BJ (cell line): ENCODE results near the gene MRPL18. TPM values are rescaled to one million over a fixed set of nuclear protein-coding genes. Genes with fewer than 3 reads are reported as not detected.

Source experiments
- CTCF ChIA-PET: fragments of 350-600 bp; formaldehyde crosslinking; extraction: SDS; loops from one replicate; lab custom pipeline; 2021; ENCODE audit warnings: antibody characterized with exemption, inconsistent platforms; lab: Yijun Ruan, JAX
- POLR2A ChIA-PET: fragments of 300-600 bp; sonication (Branson Sonifier 250); formaldehyde crosslinking; extraction: SDS; loops from one replicate; lab custom pipeline; 2021; ENCODE audit warnings: antibody characterized with exemption; lab: Charles Lee
- DNase-seq: peaks from one replicate; pipeline ENCODE4 v3.0.0-alpha.2; 2011; ENCODE audit warnings: low read depth
- H3K27me3 ChIP-seq: 2 replicates; pipeline ENCODE4 v1.6.0; 2011; ENCODE audit warnings: low read length; ENCODE audit not compliant: control insufficient read depth, insufficient read depth
- H3K36me3 ChIP-seq: 2 replicates; pipeline ENCODE4 v1.5.1; 2011; ENCODE audit warnings: low read length; ENCODE audit not compliant: control insufficient read depth, insufficient read depth
- H3K4me3 ChIP-seq: 2 replicates; pipeline ENCODE4 v1.5.1; 2011; ENCODE audit warnings: low read depth, mild to moderate bottlenecking, control low read depth, low read length
- polyA plus RNA-seq: library from polyadenylated mRNA; depleted of rRNA; stranded (reverse); fragments of >200 nt; gene quantifications from 2 replicates; pipeline ENCODE4 v1.2.3, GENCODE V29; 2011
- TF ChIP-seq, protein P1 (sequence below): IDR thresholded peaks from 2 replicates; pipeline ENCODE4 v1.5.1; 2011; ENCODE audit warnings: low read depth, mild to moderate bottlenecking, control low read depth, inconsistent platforms, low read length, moderate library complexity; ENCODE audit not compliant: insufficient read depth

MRPL18 gene
- polyA plus RNA-seq, 1 experiment = 83.6 TPM

DNA sequence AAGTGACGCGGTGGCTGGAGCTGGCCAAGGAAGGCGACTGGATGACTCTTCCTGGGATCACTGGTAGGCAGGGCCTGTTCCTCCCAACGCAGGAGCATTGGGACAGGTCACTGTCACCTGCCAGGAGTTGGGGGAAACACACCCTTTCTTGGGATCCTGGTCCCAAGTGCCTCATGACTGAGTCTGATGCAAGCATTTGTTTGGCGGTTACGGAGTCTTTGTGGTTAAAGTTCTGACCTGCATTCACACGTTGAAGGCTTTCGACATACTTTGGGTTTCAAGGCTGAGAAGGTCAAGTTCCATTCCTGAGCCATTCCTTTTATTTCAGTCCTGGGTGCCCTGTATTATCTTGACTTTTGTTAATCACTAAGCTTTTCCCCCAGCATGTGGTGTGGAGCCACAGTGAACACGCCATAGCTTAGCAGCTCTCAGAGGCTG, 15.8 kb downstream of the MRPL18 start:
- TF ChIP-seq, protein P1, sequence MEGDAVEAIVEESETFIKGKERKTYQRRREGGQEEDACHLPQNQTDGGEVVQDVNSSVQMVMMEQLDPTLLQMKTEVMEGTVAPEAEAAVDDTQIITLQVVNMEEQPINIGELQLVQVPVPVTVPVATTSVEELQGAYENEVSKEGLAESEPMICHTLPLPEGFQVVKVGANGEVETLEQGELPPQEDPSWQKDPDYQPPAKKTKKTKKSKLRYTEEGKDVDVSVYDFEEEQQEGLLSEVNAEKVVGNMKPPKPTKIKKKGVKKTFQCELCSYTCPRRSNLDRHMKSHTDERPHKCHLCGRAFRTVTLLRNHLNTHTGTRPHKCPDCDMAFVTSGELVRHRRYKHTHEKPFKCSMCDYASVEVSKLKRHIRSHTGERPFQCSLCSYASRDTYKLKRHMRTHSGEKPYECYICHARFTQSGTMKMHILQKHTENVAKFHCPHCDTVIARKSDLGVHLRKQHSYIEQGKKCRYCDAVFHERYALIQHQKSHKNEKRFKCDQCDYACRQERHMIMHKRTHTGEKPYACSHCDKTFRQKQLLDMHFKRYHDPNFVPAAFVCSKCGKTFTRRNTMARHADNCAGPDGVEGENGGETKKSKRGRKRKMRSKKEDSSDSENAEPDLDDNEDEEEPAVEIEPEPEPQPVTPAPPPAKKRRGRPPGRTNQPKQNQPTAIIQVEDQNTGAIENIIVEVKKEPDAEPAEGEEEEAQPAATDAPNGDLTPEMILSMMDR = no peak
- no peak overlapping the region for H3K4me3 ChIP-seq
- ChIA-PET CTCF (no interaction called here), POLR2A (no interaction called here)
- DNase-seq = no peak
- H3K27me3 ChIP-seq = no peaks in the 10 kb centered on the region
- H3K36me3 ChIP-seq = no peaks in the 10 kb centered on the region

DNA sequence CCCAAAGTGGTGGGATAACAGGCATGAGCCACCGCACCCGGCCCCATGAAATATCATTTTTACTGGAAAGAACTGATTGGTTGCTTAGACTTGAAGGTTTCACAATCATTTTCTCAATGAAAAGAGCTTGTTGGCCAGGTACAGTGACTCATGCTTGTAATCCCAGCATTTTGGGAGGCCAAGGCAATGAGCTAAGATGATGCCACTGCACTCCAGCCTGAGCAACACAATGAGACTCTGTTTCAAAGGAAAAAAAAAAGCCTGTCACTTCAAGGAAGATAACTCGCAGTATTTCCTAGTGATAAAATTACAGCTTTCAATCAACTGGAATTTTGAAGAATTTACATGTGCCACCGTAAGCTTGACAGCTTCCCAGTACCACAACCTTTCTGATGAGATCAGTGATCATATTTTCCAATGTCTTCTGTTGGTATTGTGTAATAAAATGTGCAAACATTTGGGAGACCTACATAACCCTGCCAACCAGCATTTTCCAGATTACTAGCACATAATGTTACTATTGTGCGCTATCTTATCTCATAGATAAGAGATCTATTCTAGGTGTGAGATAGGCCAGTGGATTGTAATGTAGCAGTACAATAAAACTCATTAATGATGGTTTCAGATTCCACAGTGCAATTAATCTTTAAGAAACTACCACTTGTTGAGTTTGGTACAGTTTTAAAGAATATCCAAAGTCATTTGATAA, 17.0 kb downstream of the MRPL18 start:
- ChIA-PET CTCF (interaction anchor here (0.9 kb wide), 1 partner anchor 8 kb away, joined by 5 read pairs; no protein-coding TSS in a partner anchor), POLR2A (no interaction called here)
- Histone ChIP-seq H3K27me3 (no peaks in the 10 kb centered on the region), H3K36me3 (no peaks in the 10 kb centered on the region), H3K4me3 (no peak overlapping the region)
- DNase-seq = no peak
- TF ChIP-seq, protein P1 = no peak

DNA sequence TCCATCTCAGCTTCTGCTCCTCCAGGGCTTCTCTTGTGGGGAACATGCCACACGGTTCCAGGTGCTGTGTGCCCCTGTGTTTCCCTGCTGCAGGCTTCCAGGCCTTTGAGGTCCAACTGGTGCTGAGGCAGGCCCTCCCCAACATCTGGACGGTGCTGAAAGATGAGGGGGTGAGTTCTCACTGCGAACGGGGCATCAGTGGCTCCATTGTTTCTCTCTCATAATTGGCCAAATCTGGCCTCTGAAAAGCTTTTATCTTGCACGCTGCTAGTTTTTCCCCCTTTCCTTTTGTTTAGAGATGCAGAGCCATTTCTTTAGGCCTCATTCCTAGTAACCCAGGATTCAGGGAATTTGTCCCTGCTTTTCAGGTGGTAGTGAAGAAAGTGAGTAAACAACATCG, 18.4 kb downstream of the MRPL18 start:
- ChIA-PET POLR2A (no interaction called here), CTCF (no interaction called here)
- TF ChIP-seq, protein P1 = no peak
- Histone ChIP-seq H3K36me3 (no peaks in the 10 kb centered on the region), H3K4me3 (no peak overlapping the region), H3K27me3 (no peaks in the 10 kb centered on the region)
- DNase-seq = no peak

DNA sequence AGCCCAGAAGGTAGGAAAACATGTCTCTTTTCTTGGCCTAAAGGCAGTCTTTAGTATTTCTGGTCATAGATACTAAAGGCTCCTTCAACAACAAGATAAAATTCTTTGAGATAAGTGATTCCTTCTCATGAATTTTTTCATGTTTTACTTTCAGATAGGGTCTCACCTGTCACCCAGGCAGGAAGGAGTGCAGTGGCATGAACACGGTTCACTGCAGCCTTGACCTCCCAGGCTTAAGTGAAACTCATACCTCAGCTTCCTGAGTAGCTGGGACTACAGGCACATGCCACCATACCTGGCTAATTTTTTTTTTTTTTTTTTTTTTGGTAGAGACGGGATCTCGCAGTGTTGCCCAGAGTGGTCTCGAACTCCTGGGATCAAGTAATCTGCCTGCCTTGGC, 18.9 kb downstream of the MRPL18 start:
- ChIA-PET POLR2A (no interaction called here), CTCF (no interaction called here)

DNA sequence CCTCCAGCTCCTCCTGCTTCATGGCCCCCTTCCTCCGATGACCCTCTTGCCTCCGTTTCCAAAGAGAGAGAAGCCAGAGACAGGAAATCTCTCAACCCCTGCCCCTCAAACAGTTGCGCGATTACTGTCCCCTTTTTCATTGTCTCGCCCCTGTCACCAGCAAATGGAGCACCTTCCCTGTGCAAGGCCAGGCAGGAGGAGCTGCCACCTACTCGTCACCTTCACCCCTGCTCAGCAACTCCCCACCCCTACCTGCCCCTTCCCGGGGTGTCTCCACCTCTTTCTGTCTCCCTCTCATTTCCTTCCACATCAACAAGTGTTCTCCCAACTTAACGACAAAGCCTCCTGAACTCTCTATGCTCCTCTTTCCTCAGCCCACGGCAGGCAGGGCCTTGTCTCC, 23.5 kb downstream of the MRPL18 start:
- no peak for DNase-seq
- H3K4me3 ChIP-seq = no peak overlapping the region
- TF ChIP-seq, protein P1 = no peak
- H3K36me3 ChIP-seq = no peaks in the 10 kb centered on the region
- ChIA-PET CTCF (no interaction called here), POLR2A (no interaction called here)
- peaks cover 3% of the 10 kb centered on the region; the same call in 1 of the 2 replicates for H3K27me3 ChIP-seq

More for the DNA sequence above, 18.9 kb downstream of the MRPL18 start:
- H3K27me3 ChIP-seq = no peaks in the 10 kb centered on the region
- H3K4me3 ChIP-seq = no peak overlapping the region
- TF ChIP-seq, protein P1 = no peak
- H3K36me3 ChIP-seq = no peaks in the 10 kb centered on the region
- no peak for DNase-seq
